Superior temporal gyrus (tissue), 1 donor: ENCODE results near the gene NLRC3.
"Not testable (repeated sequence)": the region's sequence is repeated elsewhere in the genome, so short reads cannot be mapped to it uniquely, and the experiment has no call there.

Experiments
- DNase-seq: peaks from one replicate; pipeline ENCODE4 v3.0.0-alpha.2; 2016; ENCODE audit errors: extremely low spot score

Gene NLRC3

DNA sequence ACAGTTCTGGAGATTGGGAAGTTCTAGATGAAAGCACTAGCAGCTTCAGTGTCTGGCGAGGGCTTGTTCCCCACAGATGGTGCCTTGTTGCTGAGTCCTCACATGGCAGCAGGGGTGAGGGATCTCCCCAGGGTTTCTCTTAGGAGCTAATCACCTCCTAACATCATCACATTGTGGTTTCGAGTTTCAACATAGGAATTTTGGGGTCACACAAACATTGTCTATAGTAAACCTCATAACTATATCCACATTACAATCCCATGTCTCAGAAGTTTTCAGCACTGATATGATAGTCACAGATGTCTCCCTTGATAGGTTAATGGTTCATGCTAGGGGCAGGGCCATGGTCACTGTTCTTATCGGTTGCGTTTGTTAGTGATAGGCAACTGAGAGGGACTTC lies 62.6 kb downstream of the NLRC3 start:
- DNase-seq = no peak

DNA sequence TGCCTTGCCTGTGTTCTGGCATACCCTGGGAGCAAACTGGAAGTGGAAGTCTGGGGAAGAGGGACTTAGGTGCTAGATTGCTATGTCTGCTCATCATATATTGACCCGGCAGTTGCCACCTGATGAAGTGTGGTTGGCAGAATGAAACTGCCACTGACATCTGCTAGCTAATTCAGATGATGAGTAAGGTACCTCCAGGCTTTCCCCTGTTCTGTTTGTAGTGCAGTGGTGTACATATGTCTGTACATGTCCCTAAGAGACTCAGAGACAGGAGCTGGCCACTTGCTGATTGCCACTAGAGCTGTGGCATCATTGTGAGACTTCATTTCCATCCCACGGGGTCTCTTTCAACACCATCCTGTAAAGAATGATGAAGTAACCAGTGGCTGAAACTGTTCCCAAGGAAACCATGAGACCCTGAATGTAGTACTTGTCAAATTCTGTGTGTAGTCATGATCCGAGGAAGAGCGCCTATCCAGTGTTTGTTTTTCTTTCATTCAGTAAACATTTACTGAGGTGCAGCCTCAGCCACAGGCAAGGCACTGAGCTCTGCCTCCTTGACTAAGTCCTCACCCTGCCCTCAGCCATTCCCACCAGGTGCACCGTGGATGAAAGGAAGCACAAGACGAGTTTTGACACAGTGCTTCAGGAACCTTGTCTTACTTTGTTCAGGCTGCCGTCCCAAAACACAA lies 63.2 kb downstream of the NLRC3 start:
- no peak for DNase-seq

DNA sequence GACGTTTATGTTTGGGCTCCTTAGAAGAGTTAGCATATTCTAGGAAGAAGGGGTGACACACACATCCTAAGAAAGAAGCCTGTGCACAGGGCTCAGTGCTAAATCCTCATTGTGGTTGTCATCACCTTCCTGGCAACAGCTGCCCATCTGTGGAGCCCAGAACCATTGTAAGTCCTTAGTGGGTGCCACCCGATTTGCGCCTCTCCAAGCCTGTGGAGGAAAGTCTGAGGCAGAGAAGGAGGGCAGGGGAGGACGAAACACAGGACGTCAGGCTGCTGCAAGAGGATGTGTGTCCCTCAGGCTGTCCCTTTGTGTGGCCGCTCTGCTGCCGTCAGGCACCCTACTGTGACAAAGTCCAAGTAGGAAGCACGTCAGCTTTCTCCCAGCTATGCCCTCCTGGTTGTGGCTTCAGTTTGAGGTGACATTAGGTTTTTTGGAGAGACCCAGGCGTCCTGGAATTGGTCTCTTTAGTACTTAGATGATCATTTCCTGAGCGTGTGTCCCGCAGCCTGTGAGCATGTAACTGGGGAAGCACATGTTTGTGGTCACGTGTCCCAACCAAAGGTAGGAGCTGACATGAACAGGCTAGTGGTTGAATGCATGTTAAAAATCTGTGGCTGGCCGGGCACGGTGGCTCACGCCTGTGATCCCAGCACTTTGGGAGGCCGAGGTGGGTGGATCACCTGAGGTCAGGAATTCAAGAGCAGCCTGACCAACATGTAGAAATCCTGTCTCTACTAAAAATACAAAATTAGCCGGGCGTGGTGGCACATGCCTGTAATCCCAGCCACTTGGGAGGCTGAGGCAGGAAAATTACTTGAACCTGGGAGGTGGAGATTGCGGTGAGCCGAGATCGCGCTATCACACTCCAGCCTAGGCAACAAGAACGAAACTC lies 65.7 kb downstream of the NLRC3 start:
- no peak for DNase-seq

DNA sequence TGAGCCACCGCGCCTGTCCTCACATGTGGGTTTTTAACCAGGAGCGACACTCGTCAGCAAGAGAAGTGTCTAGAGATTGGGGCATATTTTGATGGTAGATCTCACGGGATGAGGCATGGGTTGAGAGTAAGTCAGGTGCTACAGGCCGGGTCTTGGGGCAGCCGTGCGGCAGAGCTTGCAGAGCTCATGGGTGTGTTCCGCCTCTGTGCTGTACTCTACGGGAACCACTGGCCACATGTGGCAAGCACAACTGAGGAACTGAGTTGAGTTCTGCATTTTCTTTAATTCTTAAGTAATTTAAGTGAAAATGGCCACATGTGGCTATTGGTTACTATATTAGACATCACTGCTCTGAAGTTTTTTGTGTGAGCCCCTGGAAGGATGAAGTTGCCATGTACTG lies 66.8 kb downstream of the NLRC3 start:
- no peak for DNase-seq

DNA sequence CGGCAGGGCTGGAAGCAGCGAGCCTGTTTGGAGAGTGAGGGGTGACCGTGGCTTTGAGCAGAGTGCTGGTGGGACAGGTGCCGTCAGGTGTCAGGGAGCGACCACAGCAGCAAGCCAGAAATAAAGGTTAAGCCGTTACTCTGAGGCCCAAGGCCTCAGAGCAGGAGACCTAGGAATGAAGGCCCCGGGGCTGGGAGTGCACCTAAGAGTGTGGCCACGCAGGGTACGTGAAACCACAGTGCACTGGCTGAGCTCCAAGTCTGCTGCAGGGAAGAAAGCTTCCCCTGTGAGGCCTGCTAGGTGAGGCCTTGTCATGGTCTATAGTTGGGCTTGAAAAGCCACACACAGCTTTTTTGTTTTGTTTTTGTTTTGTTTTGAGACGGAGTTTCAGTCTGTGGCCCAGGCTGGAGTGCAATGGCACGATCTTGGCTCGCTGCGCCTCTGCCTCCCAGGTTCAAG lies 67.7 kb downstream of the NLRC3 start:
- no peak for DNase-seq

DNA sequence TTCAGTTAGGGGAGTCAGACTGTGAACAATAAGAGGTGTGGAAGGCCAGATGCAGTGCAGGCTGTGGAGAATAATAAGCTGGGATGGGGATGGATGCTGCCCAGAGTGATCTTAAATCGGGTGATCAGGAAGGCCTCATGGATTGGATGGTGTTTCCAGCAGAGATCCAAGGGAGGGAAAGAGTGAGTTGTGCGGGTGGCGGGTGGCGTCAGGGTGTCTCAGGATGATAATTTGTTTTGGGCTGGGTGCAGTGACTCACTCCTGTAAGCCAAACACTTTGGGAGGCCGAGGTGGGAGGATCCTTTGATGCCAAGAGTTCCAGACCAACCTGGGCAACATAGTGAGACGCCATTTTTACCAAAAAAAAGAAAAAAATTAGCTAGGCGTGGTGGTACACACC lies 68.5 kb downstream of the NLRC3 start:
- DNase-seq = no peak

DNA sequence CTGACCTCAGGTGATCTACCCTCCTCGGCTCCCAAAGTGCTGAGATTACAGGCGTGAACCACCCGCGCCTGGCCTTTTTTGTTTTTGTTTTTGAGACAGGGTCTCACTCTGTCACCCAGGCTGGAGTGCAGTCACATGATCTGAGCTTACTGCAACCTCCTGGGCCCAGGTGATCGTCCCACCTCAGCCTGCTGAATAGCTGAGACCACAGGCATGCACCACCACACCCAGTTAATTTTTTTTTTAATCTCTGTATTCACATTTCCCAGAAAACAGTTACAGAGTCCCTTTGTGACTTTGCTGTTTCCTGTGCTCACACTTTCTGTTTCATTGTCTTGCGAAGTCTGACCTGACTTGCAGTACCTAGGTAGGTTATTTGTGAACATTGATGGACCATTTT lies 73.7 kb downstream of the NLRC3 start:
- DNase-seq = no peak

DNA sequence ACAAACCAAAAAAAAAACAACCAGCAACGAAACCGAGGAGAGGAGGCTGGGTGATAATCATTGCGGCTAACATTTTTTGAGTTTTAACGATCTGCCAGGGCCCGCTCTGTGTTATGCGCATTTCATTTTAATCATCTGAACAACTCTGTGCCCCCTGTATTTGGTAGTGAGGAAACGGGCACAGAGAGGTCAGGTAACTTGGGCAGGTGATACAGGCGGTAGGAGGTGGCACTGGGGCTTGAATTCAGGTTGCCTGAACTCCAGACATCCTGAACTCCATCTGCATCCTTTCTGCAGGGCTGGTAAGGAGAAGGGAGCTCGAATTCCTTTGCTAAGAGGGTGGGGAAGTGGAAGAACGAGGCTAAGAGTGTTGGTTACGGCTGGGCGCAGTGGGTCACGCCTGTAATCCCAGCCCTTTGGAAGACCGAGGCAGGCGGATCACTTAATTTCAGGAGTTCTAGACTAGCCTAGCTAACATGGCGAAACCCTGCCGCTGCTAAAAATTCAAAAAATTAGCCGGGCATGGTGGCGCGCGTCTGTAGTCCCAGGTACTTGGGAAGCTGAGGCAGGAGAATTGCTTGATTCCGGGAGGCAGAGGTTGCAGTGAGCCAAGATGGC lies 75.3 kb downstream of the NLRC3 start:
- DNase-seq = no peak

DNA sequence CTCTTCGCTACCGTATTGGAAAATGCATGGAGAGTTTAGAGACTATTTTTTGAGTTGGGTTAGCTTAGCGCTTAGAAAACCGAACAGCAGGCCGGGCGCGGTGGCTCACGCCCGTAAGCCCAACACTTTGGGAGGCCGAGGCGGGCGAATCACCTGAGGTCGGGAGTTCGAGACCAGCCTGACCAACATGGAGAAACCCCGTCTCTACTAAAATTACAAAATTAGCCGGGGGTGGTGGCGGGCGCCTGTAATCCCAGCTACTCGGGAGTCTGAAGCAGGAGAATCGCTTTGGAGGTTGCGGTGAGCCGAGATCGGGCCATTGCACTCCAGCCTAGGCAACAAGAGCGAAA lies 75.8 kb downstream of the NLRC3 start:
- DNase-seq = not testable (repeated sequence)

DNA sequence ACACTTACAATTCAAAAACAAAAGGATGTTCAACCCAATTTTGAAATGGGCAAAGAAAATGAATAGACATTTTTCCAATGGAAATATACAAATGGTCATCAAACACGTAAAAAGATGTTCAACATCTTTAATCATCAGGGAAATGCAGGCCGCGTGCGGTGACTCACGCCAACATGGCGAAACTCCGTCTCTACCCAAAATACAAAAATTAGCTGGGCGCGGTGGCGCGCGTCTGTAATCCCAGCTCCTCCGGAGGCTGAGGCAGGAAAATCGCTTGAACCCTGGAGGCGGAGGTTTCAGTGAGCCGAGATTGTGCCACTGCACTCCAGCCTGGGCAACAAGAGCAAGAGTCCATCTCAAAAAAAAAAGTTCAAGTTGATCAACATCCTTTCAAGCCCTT lies 78.2 kb downstream of the NLRC3 start:
- DNase-seq = no peak

DNA sequence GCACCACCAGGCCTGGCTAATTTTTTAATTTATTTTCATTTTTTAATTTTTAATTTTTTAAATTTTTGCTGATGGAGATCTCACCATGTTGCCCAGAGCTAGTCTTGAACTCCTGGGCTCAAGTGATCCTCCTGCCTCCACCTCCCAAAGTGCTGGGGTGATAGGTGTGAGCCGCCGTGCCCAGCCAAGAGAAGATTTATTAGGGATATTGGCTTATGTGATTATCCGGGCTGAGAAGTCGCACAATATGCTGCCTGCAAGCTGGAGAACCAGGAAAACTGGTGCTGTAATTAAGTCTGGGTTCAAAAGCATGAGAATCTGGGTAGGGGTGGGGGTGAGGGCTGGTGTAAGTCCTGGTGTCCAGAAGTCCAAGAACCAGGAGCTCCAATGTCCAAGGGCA lies 79.4 kb downstream of the NLRC3 start:
- DNase-seq = no peak

DNA sequence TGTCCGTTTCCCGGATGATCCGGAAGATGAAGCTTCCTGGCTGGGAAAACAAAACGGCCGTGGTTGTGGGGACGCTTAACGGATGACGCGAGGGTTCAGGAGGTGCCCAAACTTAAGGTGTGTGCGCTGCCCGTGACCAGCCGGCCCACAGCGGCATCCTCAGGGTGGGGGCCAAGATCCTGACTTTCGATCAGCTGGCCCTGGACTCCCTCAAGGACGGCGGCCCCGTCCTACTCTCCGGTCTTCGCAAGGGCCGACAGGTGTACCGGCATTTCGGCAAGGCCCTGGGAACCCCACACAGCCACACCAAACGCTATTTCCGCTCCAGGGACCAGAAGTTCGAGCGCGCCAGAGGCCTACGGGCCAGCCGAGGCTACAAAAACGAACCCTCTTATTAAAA lies 80.8 kb downstream of the NLRC3 start:
- DNase-seq = no peak

DNA sequence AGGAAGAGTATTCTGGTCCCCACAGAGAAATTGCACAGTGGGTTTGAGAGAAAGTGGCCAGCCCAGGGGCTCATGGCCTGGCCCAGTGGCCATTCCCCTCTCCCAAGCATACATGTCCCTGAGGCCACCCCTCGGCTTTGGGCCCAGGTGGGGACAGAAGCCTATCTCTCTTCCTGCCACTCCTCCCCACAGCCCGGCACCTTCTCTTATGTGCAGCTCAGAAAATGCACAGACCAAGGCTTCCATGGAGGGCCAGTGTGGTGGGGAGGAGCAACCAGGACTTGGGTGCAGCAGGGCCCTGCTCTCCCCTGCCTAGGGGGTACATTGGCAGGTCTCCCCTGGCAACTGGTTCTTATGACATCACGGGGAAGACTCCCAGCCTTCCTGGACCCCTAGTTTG lies 82.0 kb downstream of the NLRC3 start, which contains the start of gene C16orf90:
TSS of gene C16orf90 (minus strand) at position 314 of the 400 bp plus-strand sequence. CDS start at position 246, 68 bp downstream.
- DNase-seq = no peak

DNA sequence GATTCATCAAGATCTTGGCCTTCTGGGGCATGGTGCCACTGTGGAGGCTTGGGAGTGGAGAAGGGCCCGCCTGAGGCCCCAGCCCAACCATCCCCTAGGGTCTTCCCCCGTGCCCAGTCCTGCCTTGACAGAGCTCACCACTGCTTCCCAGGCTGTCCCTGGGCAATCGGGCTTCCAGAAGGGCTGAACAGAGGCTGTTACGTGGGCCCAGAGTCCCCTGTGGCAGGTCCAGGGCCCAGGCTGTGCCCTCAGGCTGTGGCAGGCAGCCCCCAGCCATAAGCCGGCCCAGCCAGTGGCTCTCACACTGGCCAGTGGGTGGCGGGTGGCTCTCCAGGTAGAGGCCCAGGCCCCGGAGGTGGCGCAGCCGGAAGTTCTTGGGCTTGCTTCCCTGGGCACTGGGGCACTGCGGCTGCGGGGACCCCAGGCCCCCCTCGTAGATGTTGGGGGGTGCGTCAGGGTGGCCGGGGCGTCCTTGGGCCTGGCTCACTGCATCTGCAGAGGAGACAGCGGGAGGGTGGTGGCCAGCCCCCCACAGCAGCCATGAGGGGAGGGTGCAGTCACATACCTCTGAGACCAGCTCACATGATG lies 82.7 kb downstream of the NLRC3 start:
- no peak for DNase-seq

DNA sequence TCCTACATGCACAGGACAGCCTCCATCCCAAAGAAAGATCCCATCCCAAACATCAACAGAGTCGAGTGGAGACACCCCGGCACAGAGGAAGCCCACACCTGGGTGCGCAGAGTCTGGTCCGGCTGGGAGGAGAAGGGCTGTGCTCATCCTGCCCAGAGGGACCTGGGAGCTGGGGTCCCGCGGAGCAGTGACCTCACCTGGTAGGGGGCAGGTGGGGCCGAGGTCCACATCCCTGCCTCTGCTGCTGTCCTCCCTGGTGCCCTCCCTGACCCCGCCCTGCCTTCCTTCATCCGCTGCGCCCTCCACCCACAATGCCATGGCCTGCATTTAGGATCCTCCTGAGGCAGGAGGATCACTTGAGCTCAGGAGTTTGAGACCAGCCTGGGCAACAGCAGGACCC lies 84.8 kb downstream of the NLRC3 start:
- DNase-seq = no peak

DNA sequence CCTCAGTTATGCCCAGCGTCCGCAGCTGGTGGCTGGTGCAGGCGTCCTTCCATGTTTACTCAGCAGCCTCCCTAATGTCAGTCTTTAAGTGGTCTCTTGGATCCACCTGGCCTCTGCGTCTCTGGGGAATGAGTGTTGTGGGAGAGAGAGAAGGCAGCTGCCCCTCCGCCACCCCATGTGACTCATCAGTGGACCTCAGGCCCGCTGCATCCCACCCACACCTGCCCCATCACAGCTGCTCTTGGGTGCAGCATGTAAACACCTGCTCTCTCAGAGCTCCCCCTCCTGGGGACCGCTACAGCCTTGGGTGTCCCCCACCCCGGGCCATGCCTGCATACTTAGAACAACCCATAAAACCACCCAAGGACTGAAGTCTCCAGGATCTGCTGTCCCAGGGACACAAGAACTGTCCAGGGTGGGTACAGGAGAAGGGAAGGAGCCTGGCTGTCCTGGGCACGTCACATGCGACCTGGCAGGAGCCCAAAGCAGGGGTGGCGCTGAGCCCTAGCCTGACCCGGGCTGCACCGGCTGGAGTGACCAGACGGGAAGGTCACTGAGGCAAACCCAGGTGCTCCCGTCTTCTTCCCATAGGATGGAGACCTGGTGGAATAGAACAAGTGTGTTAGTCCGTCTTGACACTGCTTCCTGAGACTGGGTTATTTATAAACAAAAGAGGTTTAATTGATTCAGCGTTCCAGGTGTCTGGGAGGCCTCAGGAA lies 86.1 kb downstream of the NLRC3 start:
- DNase-seq = no peak
